ENCODE measurements around the gene SPINK2.

DNA sequence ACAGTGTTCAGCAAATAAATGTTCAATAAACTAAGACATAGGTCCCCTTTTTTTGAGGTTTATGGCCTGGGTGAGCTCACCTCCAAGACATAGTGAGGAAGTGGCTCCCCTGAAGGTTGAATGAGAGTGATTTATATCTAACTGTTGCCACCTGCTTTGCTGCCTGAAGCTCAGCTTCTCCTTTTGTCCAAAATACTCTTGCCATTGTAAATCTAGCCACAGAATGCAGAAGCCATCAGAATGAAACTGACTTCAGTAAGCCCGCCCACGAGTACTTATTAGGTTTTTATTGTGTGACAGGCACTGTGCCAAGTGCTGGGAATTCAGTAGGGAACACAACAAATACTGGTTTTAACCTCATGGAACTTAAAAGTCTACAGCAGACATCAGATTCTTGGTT is 18.0 kb downstream of the SPINK2 start:
- TF ChIP-seq, protein P1, sequence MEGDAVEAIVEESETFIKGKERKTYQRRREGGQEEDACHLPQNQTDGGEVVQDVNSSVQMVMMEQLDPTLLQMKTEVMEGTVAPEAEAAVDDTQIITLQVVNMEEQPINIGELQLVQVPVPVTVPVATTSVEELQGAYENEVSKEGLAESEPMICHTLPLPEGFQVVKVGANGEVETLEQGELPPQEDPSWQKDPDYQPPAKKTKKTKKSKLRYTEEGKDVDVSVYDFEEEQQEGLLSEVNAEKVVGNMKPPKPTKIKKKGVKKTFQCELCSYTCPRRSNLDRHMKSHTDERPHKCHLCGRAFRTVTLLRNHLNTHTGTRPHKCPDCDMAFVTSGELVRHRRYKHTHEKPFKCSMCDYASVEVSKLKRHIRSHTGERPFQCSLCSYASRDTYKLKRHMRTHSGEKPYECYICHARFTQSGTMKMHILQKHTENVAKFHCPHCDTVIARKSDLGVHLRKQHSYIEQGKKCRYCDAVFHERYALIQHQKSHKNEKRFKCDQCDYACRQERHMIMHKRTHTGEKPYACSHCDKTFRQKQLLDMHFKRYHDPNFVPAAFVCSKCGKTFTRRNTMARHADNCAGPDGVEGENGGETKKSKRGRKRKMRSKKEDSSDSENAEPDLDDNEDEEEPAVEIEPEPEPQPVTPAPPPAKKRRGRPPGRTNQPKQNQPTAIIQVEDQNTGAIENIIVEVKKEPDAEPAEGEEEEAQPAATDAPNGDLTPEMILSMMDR (IDR thresholded peaks at IDR 0.05; ENCODE audit: low read depth, low read length): no peak
- TF ChIP-seq POLR2A (IDR thresholded peaks at IDR 0.05; ENCODE audit: extremely low read depth, insufficient read length): no peak
- TF ChIP-seq, protein P2, sequence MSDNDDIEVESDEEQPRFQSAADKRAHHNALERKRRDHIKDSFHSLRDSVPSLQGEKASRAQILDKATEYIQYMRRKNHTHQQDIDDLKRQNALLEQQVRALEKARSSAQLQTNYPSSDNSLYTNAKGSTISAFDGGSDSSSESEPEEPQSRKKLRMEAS (IDR thresholded peaks at IDR 0.05; ENCODE audit: low read depth, low read length): peak; percentile 35; the same call in 1 of the 2 replicates
